Spleen (tissue), 7 donors: ENCODE data around the gene ZFPL1.

Experiments
- CTCF ChIP-seq, 11 experiments: fragments of 200-600 bp in 7 of 11; fragments of 450-650 bp in 4 of 11; sonication (generic) in 4 of 11; IDR thresholded peaks in 8 of 11; conservative IDR thresholded peaks in 3 of 11; 1 replicate in 7 of 11; 2 replicates in 4 of 11; pipeline versions ENCODE4 v1.4.0 to v1.8.0; 2016 to 2021; ENCODE audit warnings: antibody characterized with exemption in 11 of 11, inconsistent platforms in 4 of 11, mild to moderate bottlenecking in 1 of 11
- POLR2A ChIP-seq, 3 donors: fragments of 450-650 bp; IDR thresholded peaks; one replicate each; pipeline ENCODE4 v1.5.1; 2017; ENCODE audit warnings: antibody characterized with exemption in 3 of 3, mild to moderate bottlenecking in 1 of 3
- donor health status: DM: no; HTN: no; CAD: no; lungs with moderate emphysema.
- donor health status: DM: no; HTN: no; CAD: no.
- donor health status: DM: no; HTN: no; CAD: no.

DNA sequence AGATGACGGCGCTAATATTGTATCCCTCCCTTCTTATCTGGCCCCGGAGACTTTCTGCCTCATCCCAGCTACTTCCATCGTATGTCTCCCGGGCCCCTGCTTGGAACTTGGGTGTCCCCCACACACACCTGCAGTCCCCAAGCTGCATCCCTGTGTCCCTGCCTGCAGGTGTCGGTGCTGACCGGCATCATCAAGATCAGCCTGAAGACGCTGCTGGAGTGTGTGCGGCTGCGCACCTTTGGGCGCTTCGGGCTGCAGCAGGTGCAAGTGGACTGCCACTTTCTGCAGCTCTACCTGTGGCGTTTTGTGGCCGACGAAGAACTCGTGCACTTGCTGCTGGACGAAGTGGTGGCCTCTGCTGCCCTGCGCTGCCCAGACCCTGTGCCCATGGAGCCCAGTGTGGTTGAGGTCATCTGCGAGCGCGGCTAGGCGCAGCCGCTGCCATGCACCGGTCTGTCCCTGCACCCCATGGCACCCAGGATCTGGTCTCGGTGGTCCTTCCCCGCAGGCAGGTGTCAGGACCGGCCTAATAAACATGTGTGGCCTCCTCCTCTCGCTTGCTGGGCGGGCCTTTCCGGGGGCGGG is 27.2 kb downstream of the ZFPL1 start:
- no peak for TF ChIP-seq POLR2A (IDR thresholded peaks at IDR 0.05)
- no peak for TF ChIP-seq CTCF (IDR thresholded peaks at IDR 0.05 in 8 of 11, conservative IDR thresholded peaks at IDR 0.05 in 3 of 11)
